Measurements from ENCODE around the gene PABPN1. TPM values are rescaled to one million over a fixed set of nuclear protein-coding genes. Genes with fewer than 3 reads are reported as not detected.
A peak's percentile ranks its signal among the peaks of the same experiment; 100 is the strongest.

The PABPN1 gene
- total and polyA plus RNA-seq, 10 donors: 52.1 to 152 (median 132) TPM

DNA sequence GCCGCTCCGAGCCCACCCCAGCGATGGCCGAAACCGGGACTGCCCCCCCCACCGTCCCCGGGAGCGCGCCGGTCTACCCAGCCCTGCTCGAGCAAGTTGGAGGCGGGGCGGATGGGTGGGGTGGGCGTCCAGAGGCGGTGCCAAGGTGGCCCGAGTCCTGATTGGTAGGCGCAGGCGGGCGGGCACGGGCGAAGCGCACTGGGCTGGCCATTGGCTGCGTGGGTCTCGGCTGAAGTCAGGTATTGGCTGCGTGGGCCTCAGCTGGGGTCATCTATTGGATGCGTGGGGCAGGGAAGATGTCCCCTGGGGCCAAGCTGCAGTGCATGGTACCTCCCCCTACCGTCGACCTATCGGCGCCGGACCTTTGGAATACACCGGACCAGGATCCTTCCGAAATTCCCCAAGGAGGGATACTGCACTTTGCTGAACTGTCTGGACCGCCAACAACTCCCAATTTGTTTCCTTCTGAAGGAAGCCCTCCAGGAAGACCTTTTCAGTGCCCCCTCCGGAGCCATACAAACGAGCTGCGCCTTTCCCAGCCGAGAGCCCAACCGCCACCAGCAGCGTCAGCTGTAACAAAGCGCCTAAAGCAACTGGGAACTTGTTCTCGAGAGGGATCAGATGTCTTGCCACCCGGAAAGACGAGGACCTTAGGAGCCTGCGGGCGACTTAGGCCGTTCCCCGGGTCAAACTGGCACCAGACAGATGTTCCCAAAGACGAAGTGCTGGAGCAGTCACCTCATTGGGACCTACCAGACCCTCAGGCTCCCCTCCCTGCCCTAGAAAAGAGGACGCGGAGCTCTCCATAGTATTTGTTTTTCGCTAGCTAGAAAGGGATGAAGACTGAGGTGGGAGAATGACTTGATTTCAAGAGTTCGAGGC, 35.0 kb upstream of the PABPN1 start, which contains the start of gene HOMEZ:
Gene HOMEZ (minus strand): TSS at position 113 of the 882 bp plus-strand sequence. CDS start 180 bp downstream, outside the sequence.
- TF ChIP-seq, protein P1, sequence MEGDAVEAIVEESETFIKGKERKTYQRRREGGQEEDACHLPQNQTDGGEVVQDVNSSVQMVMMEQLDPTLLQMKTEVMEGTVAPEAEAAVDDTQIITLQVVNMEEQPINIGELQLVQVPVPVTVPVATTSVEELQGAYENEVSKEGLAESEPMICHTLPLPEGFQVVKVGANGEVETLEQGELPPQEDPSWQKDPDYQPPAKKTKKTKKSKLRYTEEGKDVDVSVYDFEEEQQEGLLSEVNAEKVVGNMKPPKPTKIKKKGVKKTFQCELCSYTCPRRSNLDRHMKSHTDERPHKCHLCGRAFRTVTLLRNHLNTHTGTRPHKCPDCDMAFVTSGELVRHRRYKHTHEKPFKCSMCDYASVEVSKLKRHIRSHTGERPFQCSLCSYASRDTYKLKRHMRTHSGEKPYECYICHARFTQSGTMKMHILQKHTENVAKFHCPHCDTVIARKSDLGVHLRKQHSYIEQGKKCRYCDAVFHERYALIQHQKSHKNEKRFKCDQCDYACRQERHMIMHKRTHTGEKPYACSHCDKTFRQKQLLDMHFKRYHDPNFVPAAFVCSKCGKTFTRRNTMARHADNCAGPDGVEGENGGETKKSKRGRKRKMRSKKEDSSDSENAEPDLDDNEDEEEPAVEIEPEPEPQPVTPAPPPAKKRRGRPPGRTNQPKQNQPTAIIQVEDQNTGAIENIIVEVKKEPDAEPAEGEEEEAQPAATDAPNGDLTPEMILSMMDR (IDR thresholded peaks at IDR 0.05 in 8 of 11, conservative IDR thresholded peaks at IDR 0.05 in 3 of 11): peak in 6 of 11 experiments; percentile 24 to 41 (median 28)
- TF ChIP-seq POLR2AphosphoS5 (IDR thresholded peaks at IDR 0.05): peak; percentile 77 to 91 (median 89)
- TF ChIP-seq POLR2A (IDR thresholded peaks at IDR 0.05): peak in 1 of 3 donors; percentile 9
- no peaks in the 10 kb centered on the region for H3K27me3 ChIP-seq (replicated peaks in 1 of 7)
- H3K4me1 ChIP-seq: peaks cover 12 to 45% (median 23%) of the 10 kb centered on the region in 6 donors
- H3K36me3 ChIP-seq: peaks cover 0 to 3% (median 0%) of the 10 kb centered on the region in 6 donors
- peak within 1 kb of the TSS; percentile 61 to 93 (median 90) for H3K27ac ChIP-seq
- intact Hi-C loops (cut with DNase I; ENCODE audit: low total_unique reads): no loop called here
- H3K9me3 ChIP-seq: no peaks in the 10 kb centered on the region
- H3K4me3 ChIP-seq: peak within 1 kb of the TSS; percentile 54 to 81 (median 74)
- WGBS, 5 donors: 0 to 1% (median 1%) methylated on average over 40 to 53 of the region's 53 CpGs
- peak; percentile 98 for DNase-seq

DNA sequence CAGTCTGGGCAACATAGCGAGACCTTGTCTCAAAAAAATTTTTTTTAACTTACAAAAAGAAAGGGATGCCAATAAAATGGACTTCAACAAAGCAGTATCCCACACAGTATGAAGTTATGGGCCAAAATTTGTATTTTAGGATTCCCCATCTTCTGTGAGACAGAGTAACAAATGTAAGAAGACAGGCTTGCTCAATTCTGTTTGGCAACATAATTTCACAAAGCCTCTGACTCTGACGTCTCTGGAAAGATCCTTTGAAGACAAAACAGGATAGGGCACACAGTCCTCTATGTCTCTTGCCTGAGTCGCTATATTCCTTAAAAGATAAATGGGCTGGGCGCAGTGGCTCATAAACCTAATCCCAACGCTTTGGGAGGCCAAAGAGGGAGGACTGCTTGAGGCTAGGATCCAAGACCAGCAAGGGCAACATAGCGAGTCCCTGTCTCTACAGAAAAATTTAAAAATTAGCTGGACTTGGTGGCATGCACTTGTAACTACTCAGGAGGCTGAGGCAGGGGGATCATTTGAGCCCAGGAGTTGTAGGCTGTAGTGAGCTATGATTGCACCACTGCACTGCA, 34.3 kb upstream of the PABPN1 start:
- Histone ChIP-seq H3K9me3 (no peaks in the 10 kb centered on the region), H3K27ac (peak overlapping the region; percentile 54 to 93 (median 90)), H3K4me3 (peak overlapping the region; percentile 54 to 81 (median 74)), H3K36me3 (no peaks in the 10 kb centered on the region), H3K27me3 (replicated peaks in 1 of 7) (no peaks in the 10 kb centered on the region), H3K4me1 (peaks cover 12 to 45% (median 23%) of the 10 kb centered on the region in 6 donors)
- WGBS, 5 donors: 57 to 63% (median 61%) methylated on average over 6 of the region's 6 CpGs
- DNase-seq: no peak
- intact Hi-C loops (cut with DNase I; ENCODE audit: low total_unique reads): no loop called here
- TF ChIP-seq POLR2AphosphoS5 (IDR thresholded peaks at IDR 0.05) (no peak), POLR2A (IDR thresholded peaks at IDR 0.05) (no peak)
- TF ChIP-seq, protein P1 (IDR thresholded peaks at IDR 0.05 in 8 of 11, conservative IDR thresholded peaks at IDR 0.05 in 3 of 11): no peak

DNA sequence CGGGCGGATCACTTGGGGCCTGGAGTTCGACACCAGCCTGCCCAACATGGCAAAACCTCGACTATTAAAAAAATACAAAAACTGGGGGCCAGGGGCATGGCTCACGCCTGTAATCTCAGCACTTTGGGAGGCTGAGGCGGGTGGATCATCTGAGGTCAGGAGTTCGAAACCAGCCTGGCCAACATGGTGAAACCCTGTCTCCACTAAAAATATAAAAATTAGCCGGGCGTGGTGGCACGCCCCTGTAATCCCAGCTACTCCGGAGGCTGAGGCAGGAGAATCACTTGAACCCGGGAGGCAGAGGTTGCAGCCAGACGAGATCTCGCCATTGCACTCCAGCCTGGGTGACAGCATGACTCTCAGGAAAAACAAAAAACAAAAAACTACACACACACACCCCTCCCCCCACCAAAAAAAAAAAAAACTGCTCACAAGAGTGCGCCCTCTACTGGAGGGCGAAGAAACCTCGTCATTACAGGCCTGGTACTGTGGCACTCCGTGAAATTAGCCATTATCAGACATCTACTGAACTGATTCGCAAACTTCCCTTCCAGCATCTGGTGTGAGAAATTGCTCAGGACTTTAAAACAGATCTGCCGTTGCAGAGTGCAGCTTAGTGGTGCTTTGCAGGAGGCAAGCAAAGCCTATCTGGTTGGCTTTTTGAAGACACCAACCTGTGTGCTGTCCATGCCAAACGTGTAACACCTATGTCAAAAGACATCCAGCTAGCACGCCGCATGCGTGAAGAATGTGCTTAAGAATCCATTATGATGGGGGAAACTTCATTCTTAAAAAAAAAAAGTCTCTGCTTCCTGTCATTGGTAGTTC, 26.3 kb upstream of the PABPN1 start:
- H3K9me3 ChIP-seq: no peaks in the 10 kb centered on the region
- H3K4me1 ChIP-seq: peaks cover 5 to 37% (median 26%) of the 10 kb centered on the region in 6 donors
- TF ChIP-seq, protein P1 (IDR thresholded peaks at IDR 0.05 in 8 of 11, conservative IDR thresholded peaks at IDR 0.05 in 3 of 11): peak; percentile 74 to 94 (median 83)
- TF ChIP-seq POLR2AphosphoS5 (IDR thresholded peaks at IDR 0.05): peak; percentile 17 to 40 (median 38)
- TF ChIP-seq POLR2A (IDR thresholded peaks at IDR 0.05): no peak
- intact Hi-C loops (cut with DNase I; ENCODE audit: low total_unique reads): loop anchor here (10.0 kb wide), 1 partner anchor 170 kb away; no protein-coding TSS in a partner anchor
- H3K27ac ChIP-seq: peak overlapping the region in 2 of 8 donors; percentile 6 to 31
- no peaks in the 10 kb centered on the region for H3K27me3 ChIP-seq (replicated peaks in 1 of 7)
- DNase-seq: no peak
- WGBS, 5 donors: 29 to 36% (median 35%) methylated on average over 24 of the region's 24 CpGs
- H3K36me3 ChIP-seq: peaks cover 0 to 34% (median 12%) of the 10 kb centered on the region in 6 donors
- H3K4me3 ChIP-seq: peak overlapping the region in 1 of 8 donors; percentile 39
